ENCODE measurements around the gene KRT34.

KRT34 gene

DNA sequence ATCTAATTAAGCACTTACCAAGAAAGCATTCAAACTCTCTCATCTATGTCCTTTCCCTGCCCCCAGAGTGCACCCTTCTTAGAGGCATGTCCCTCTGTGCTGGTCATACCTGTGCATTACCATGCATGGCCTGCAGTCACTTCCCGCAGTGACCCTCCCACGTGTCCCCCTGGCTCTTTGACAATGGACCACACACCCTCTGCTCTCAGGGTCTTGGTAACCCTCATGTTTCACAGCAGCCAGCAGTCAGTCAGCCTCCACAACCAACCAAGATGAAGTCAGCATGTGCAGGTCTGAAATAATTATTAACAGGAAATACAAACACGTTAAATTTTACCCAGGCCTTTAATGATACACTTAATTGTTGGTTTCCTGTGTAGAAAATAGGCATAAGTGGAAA is 41.6 kb downstream of the KRT34 start:
- no peak overlapping the region for H3K4me3 ChIP-seq (ENCODE audit: low read depth, low read length)
- DNase-seq (ENCODE audit: low read depth) = no peak
- TF ChIP-seq, protein P1, sequence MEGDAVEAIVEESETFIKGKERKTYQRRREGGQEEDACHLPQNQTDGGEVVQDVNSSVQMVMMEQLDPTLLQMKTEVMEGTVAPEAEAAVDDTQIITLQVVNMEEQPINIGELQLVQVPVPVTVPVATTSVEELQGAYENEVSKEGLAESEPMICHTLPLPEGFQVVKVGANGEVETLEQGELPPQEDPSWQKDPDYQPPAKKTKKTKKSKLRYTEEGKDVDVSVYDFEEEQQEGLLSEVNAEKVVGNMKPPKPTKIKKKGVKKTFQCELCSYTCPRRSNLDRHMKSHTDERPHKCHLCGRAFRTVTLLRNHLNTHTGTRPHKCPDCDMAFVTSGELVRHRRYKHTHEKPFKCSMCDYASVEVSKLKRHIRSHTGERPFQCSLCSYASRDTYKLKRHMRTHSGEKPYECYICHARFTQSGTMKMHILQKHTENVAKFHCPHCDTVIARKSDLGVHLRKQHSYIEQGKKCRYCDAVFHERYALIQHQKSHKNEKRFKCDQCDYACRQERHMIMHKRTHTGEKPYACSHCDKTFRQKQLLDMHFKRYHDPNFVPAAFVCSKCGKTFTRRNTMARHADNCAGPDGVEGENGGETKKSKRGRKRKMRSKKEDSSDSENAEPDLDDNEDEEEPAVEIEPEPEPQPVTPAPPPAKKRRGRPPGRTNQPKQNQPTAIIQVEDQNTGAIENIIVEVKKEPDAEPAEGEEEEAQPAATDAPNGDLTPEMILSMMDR (IDR thresholded peaks at IDR 0.05; ENCODE audit: control insufficient read depth, extremely low read depth, insufficient read depth) = no peak

DNA sequence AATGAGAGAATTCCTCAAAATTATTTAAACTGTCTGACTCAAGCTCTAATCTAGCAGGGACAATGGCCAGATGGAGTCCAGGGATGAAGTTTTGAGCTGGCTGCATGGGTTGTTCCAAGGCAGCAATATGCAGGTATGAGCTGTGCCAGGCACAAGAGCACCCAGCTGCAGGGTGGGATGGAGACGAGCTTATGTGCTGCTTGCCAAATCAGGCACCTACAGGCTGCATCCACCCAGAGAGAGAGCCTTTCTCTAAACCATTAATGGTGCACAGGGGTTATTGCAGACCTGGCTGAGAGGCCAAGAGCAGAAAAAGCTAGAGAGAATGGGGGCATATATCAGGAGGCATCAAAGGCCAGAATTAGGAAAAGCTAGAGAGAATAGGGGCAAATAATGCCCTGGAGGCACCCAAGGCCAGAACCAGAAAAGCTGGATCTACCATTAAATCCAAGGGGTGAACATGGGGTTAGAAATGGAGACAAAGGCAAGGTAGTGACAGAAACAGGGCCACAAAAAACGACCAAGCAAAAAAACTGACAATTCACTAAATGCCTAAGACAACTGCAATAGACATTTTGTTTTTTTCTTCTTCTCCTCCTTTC is 42.4 kb downstream of the KRT34 start:
- no peak for DNase-seq (ENCODE audit: low read depth)
- TF ChIP-seq, protein P1 (IDR thresholded peaks at IDR 0.05; ENCODE audit: control insufficient read depth, extremely low read depth, insufficient read depth) = no peak

DNA sequence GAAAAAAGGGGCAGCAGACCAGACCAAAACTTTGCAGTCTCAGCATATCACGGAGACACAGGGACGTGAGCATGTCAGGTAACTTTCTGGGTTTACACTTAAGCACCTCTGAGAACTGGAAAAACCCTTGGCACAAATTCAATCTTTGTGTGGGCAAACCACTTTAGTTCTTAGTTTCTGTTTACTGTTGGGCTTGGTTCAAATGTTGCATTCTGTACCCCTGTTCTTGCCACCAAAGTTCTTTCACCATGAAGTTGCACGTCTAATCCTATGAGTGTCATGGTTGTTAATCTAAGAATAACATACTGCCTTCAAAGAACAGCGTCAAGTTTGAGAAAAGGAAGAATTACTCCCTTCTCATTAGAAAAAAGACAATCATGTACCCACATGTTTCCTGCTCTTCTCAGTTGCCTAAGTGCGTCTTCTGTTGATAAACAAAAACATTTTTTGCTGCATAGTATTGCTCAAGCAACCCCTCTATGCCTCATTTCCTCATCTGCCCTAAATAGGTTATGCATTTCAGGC is 43.1 kb downstream of the KRT34 start:
- no peak for DNase-seq (ENCODE audit: low read depth)

More for the DNA sequence above, 42.4 kb downstream of the KRT34 start:
- no peak overlapping the region for H3K4me3 ChIP-seq (ENCODE audit: low read depth, low read length)

DNA sequence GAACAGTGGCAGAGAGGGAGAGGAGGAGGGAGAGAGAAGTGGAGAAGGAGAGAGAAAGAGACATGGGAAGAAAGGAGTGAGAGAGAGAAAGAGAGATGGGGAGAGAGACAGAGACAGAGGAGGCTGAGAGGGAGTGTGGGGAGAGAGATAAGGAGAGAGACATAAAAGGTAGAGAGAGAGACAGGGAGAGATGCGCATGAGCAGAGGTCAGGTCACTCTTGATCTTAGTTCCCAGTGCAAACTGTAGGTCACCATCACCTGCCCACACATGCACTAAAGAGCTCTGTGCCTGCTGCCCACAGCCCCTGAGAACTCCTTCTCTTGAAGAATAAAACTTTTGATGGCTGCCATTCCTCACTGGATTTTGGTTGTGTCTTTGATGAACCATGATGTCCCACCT is 46.4 kb downstream of the KRT34 start:
- TF ChIP-seq, protein P1 (IDR thresholded peaks at IDR 0.05; ENCODE audit: control insufficient read depth, extremely low read depth, insufficient read depth) = no peak

More for the DNA sequence above, 43.1 kb downstream of the KRT34 start:
- TF ChIP-seq, protein P1 (IDR thresholded peaks at IDR 0.05; ENCODE audit: control insufficient read depth, extremely low read depth, insufficient read depth) = no peak
- no peak overlapping the region for H3K4me3 ChIP-seq (ENCODE audit: low read depth, low read length)

DNA sequence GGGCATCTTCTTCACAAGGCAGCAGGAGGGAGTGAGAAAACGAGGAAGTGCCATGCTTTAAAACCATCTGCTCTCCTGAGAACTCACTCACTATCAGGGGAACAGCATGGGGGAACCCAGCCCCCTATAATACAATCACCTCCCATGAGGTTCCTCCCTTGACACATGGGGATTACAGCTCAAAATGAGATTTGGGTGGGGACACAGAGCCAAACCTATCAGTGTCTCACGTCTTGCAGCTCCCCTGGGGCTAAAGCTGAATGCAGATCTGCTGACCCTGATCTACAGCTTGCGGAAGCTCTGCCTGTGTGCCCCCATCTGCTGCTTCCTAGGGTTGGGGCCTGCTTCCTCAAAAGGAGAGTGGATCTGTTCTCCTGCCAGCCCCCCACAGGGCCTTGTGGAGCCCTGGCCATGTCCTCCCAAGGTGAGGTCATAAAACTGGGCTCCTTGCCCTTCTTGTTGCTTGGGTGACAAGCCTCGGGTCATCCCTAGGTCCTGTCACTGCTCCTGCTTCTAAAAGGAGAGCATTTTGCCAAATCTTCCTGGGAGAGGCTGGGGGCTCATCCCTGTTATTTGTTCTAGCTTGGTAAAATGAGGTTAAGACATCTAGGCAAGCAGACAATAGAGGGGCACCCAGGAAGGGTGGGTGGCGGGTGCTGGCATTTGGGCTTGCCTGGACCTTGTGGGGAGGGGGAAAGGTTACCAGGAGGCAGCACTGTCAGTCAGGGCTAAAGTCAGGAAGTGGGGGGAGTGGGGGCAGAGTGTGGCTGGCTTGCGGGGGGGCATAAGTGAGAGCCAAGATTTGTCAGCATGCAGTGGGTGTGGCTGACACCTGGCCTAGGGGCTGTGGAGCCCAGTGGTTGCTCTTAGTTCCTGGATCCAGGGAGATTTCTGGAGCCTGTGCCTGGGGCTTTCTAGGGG is 47.5 kb downstream of the KRT34 start:
- TF ChIP-seq, protein P1 (IDR thresholded peaks at IDR 0.05; ENCODE audit: control insufficient read depth, extremely low read depth, insufficient read depth) = no peak
- H3K4me3 ChIP-seq (ENCODE audit: low read depth, low read length) = no peak overlapping the region
- DNase-seq (ENCODE audit: low read depth) = no peak

More for the DNA sequence above, 46.4 kb downstream of the KRT34 start:
- DNase-seq (ENCODE audit: low read depth) = no peak
- no peak overlapping the region for H3K4me3 ChIP-seq (ENCODE audit: low read depth, low read length)

DNA sequence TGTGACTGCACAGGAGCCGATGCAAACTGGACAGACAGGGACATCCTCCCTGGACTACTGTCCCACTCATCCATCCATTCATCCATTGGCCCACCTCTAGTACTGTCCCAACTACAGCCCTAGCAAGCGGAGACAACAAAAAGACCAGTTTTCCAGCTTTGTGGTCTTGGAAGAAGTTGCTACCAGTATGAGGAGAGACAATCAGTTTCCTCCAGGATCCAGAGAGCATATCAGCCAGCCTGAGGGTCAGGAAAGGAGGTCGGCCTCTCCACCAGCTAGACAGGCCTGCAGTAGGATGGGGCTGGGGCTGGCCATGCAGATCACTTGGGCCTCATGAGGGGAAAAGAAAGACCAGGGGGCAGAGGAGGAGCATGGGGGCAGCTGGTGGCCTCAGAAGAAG is 48.3 kb downstream of the KRT34 start:
- no peak for DNase-seq (ENCODE audit: low read depth)
- TF ChIP-seq, protein P1 (IDR thresholded peaks at IDR 0.05; ENCODE audit: control insufficient read depth, extremely low read depth, insufficient read depth) = no peak
- H3K4me3 ChIP-seq (ENCODE audit: low read depth, low read length) = no peak overlapping the region

Measured in LNCaP clone FGC (cell line).